HL-60/S4 treated with phorbol 12-myristate 13-acetate at 8.2 ng/mL for 4 days and 3 days (cell line): ENCODE results near the gene TSPO2.

Source experiments
- in situ Hi-C: fragments of 300-500 bp; cut with MboI; formaldehyde crosslinking; loops from 2 replicates; pipeline ENCODE4 v1.15.0; 2022; ENCODE audit warnings: low sequenced_read_pairs

TSPO2 gene

GRCh38 chr6:41074692-41075436 lies 32.6 kb downstream of the TSPO2 start:
- in situ Hi-C loops: loop anchor here (25.0 kb wide), 1 partner anchor 112 kb away; no protein-coding TSS in a partner anchor

- in situ Hi-C loops: loop anchor here (25.0 kb wide), 1 partner anchor 111 kb away; no protein-coding TSS in a partner anchor
These were observed 33.7 kb downstream of the TSPO2 start for GRCh38 chr6:41075651-41076626.

- in situ Hi-C loops: loop anchor here (25.0 kb wide), 1 partner anchor 110 kb away; no protein-coding TSS in a partner anchor
These were observed 35.3 kb downstream of the TSPO2 start for GRCh38 chr6:41077536-41077935.

GRCh38 chr6:41078101-41078500 lies 35.8 kb downstream of the TSPO2 start:
- in situ Hi-C loops: loop anchor here (25.0 kb wide), 1 partner anchor 109 kb away; no protein-coding TSS in a partner anchor

- in situ Hi-C loops: loop anchor here (25.0 kb wide), 1 partner anchor 108 kb away; no protein-coding TSS in a partner anchor
These were observed 36.8 kb downstream of the TSPO2 start for GRCh38 chr6:41079080-41079479.

- in situ Hi-C loops: loop anchor here (25.0 kb wide), 1 partner anchor 107 kb away; no protein-coding TSS in a partner anchor
These were observed 38.4 kb downstream of the TSPO2 start for GRCh38 chr6:41080621-41081020.

- in situ Hi-C loops: loop anchor here (25.0 kb wide), 1 partner anchor 104 kb away; no protein-coding TSS in a partner anchor
These were observed 40.8 kb downstream of the TSPO2 start for GRCh38 chr6:41083072-41083471.

- in situ Hi-C loops: loop anchor here (25.0 kb wide), 1 partner anchor 102 kb away; no protein-coding TSS in a partner anchor
These were observed 42.9 kb downstream of the TSPO2 start for GRCh38 chr6:41085182-41085581.

GRCh38 chr6:41088451-41088850 lies 46.2 kb downstream of the TSPO2 start:
- in situ Hi-C loops: loop anchor here (25.0 kb wide), 1 partner anchor 99 kb away; no protein-coding TSS in a partner anchor

GRCh38 chr6:41090841-41091761 lies 48.8 kb downstream of the TSPO2 start:
- in situ Hi-C loops: loop anchor here (10.0 to 25.0 kb wide), 2 partner anchors 96 to 224 kb away; no protein-coding TSS in a partner anchor

GRCh38 chr6:41092421-41093140 lies 50.3 kb downstream of the TSPO2 start:
- in situ Hi-C loops: loop anchor here (10.0 to 25.0 kb wide), 2 partner anchors 95 to 222 kb away; no protein-coding TSS in a partner anchor

GRCh38 chr6:41093729-41094128 lies 51.5 kb downstream of the TSPO2 start:
- in situ Hi-C loops: loop anchor here (10.0 to 25.0 kb wide), 2 partner anchors 94 to 221 kb away; no protein-coding TSS in a partner anchor
